ENCODE results near the gene CFAP100.

CFAP100 gene

GRCh38 chr3:126357295-126358037, 37.2 kb upstream of the CFAP100 start, which contains the start of gene KLF15:
Gene KLF15, minus strand, starts transcription at chr3:126357408. Its CDS starts 4,486 bp downstream, at chr3:126352922.
- peak; percentile 71 to 81 for DNase-seq

GRCh38 chr3:126358038-126358815, 36.5 kb upstream of the CFAP100 start:
- DNase-seq, result no peak

- no peak for DNase-seq
Observed at GRCh38 chr3:126358816-126359181, 35.9 kb upstream of the CFAP100 start.

- no peak for DNase-seq
Observed at GRCh38 chr3:126360046-126360713, 34.5 kb upstream of the CFAP100 start.

GRCh38 chr3:126360714-126361060, 34.0 kb upstream of the CFAP100 start:
- DNase-seq, result no peak

- DNase-seq, result no peak
Observed at GRCh38 chr3:126361211-126361610, 33.5 kb upstream of the CFAP100 start.

GRCh38 chr3:126364130-126364695, 30.5 kb upstream of the CFAP100 start:
- no peak for DNase-seq

- DNase-seq, result no peak
Observed at GRCh38 chr3:126364731-126365301, 29.9 kb upstream of the CFAP100 start.

- DNase-seq, result no peak
Observed at GRCh38 chr3:126365351-126366277, 29.1 kb upstream of the CFAP100 start.

GRCh38 chr3:126367316-126367805, 27.3 kb upstream of the CFAP100 start:
- DNase-seq, result no peak

- no peak for DNase-seq
Observed at GRCh38 chr3:126369490-126369889, 25.2 kb upstream of the CFAP100 start.

GRCh38 chr3:126370055-126370454, 24.7 kb upstream of the CFAP100 start:
- no peak for DNase-seq

GRCh38 chr3:126370606-126371005, 24.1 kb upstream of the CFAP100 start:
- DNase-seq, result no peak

GRCh38 chr3:126371096-126371705, 23.5 kb upstream of the CFAP100 start:
- DNase-seq, result no peak

- DNase-seq, result no peak
Observed at GRCh38 chr3:126372413-126373145, 22.1 kb upstream of the CFAP100 start.

- no peak for DNase-seq
Observed at GRCh38 chr3:126373146-126373613, 21.5 kb upstream of the CFAP100 start.

GRCh38 chr3:126373682-126374601, 20.8 kb upstream of the CFAP100 start:
- DNase-seq, result no peak

- DNase-seq, result no peak
Observed at GRCh38 chr3:126375835-126376331, 18.8 kb upstream of the CFAP100 start.

- DNase-seq, result no peak
Observed at GRCh38 chr3:126376444-126376843, 18.3 kb upstream of the CFAP100 start.
